ENCODE data around the gene FHIT.

DNA sequence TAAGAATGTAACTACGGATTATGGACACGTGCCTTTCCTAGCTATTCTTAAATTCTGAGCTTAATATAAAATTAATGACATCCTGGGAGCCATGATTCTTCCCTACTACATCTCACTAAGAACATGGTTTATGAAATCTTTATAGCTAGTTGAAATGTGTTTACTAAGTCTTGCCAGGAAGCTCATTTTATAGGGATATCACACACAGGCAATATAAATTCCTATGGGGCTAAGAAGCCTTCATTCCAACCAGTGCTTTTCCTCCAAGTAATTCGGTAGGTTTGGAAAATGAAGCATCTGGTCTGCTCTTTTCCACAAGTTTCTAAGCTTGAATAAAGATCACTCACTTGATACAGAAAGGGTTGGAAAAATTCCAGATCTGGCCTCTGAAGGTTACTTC is 802.6 kb downstream of the FHIT start:
- TF ChIP-seq, protein P1, sequence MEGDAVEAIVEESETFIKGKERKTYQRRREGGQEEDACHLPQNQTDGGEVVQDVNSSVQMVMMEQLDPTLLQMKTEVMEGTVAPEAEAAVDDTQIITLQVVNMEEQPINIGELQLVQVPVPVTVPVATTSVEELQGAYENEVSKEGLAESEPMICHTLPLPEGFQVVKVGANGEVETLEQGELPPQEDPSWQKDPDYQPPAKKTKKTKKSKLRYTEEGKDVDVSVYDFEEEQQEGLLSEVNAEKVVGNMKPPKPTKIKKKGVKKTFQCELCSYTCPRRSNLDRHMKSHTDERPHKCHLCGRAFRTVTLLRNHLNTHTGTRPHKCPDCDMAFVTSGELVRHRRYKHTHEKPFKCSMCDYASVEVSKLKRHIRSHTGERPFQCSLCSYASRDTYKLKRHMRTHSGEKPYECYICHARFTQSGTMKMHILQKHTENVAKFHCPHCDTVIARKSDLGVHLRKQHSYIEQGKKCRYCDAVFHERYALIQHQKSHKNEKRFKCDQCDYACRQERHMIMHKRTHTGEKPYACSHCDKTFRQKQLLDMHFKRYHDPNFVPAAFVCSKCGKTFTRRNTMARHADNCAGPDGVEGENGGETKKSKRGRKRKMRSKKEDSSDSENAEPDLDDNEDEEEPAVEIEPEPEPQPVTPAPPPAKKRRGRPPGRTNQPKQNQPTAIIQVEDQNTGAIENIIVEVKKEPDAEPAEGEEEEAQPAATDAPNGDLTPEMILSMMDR (IDR thresholded peaks at IDR 0.05), result no peak
- TF ChIP-seq POLR2A (IDR thresholded peaks at IDR 0.05), result no peak
